ENCODE data around the gene REV3L.

DNA sequence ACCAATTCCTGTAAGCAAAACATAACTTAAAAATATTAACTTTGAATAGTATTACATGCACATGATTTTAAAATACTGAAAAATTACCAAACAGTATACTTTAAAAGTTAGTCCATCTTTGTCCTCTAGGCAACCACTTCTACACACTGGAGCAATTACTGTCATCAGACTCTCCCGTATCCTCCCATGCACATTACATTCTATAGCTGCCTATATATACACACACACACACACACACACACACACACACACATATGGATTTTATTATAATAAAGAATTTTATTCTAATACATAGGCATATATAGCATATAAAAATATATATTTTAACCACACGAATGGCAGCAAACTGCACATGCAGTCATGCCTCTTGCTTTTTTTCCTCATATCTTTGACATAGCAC, 8.2 kb downstream of the REV3L start:
- TF ChIP-seq, protein P1, sequence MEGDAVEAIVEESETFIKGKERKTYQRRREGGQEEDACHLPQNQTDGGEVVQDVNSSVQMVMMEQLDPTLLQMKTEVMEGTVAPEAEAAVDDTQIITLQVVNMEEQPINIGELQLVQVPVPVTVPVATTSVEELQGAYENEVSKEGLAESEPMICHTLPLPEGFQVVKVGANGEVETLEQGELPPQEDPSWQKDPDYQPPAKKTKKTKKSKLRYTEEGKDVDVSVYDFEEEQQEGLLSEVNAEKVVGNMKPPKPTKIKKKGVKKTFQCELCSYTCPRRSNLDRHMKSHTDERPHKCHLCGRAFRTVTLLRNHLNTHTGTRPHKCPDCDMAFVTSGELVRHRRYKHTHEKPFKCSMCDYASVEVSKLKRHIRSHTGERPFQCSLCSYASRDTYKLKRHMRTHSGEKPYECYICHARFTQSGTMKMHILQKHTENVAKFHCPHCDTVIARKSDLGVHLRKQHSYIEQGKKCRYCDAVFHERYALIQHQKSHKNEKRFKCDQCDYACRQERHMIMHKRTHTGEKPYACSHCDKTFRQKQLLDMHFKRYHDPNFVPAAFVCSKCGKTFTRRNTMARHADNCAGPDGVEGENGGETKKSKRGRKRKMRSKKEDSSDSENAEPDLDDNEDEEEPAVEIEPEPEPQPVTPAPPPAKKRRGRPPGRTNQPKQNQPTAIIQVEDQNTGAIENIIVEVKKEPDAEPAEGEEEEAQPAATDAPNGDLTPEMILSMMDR (IDR thresholded peaks at IDR 0.05; ENCODE audit: insufficient read depth, low read depth, low read length), result no peak
- no peak for TF ChIP-seq EZH2 (IDR thresholded peaks at IDR 0.05; ENCODE audit: insufficient read depth, low read length)
